ENCODE measurements around the gene SP6. TPM values are rescaled to one million over a fixed set of nuclear protein-coding genes. Genes with fewer than 3 reads are reported as not detected.

SP6 gene
- total RNA-seq, 1 experiment from 2014 or later, result 3.3 TPM

DNA sequence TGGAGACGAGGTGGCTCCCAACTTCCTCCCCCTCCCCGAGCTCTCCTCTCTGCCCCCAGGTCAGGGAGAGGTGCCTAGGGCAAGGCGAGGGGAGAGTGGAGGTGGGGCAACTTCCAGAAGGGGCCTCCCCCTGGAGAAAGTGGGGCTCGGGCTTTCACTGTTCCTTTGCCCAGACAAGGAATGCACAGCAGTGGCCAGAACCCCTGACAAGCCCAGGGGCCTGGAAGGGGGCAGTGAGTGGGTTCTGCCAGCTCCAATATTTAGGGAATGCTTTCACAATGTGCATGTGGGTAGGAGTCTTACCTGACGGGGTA, 33.4 kb upstream of the SP6 start:
- H3K9me3 Mint-ChIP-seq, result no peaks in the 10 kb centered on the region
- H3K4me3 Mint-ChIP-seq, result no peak overlapping the region
- POLR2A ChIA-PET, result interaction anchor here (0.5 to 2.8 kb wide), 8 partner anchors 11 to 485 kb away, joined by 3 to 12 read pairs (median 6); partner anchors contain the start of genes SCRN2, SP2 and SP6
- H3K36me3 Mint-ChIP-seq, result no peaks in the 10 kb centered on the region
- DNase-seq (ENCODE audit: low spot score), result no peak
- ATAC-seq, result no peak
- no peak overlapping the region for H3K27ac Mint-ChIP-seq
- H3K27me3 Mint-ChIP-seq (ENCODE audit: low read depth), result peaks cover 11% of the 10 kb centered on the region
- CTCF ChIA-PET, result interaction anchor here (1.1 to 18.5 kb wide), 10 partner anchors 11 to 134 kb away, joined by 3 to 1122 read pairs (median 8); partner anchors contain the start of genes CDK5RAP3, PNPO, SCRN2 and SP2
- H3K4me1 Mint-ChIP-seq, result peaks cover 15% of the 10 kb centered on the region
- TF ChIP-seq TP53 (CRISPR knock-in tag; IDR thresholded peaks at IDR 0.05) (no peak), ZNF263 (CRISPR knock-in tag; IDR thresholded peaks at IDR 0.05; ENCODE audit: low read depth) (no peak), ESRRA (CRISPR knock-in tag; IDR thresholded peaks at IDR 0.05; ENCODE audit: borderline replicate concordance) (no peak), IRF2 (CRISPR knock-in tag; IDR thresholded peaks at IDR 0.05; ENCODE audit: borderline replicate concordance, low read depth) (no peak), ELF4 (CRISPR knock-in tag; IDR thresholded peaks at IDR 0.05; ENCODE audit: low read depth) (no peak), ZNF219 (CRISPR knock-in tag; IDR thresholded peaks at IDR 0.05; ENCODE audit: borderline replicate concordance) (no peak), ZNF232 (CRISPR knock-in tag; IDR thresholded peaks at IDR 0.05) (no peak), TEAD1 (CRISPR knock-in tag; IDR thresholded peaks at IDR 0.05) (no peak), PREB (CRISPR knock-in tag; IDR thresholded peaks at IDR 0.05; ENCODE audit: borderline replicate concordance) (no peak)
- TF ChIP-seq, protein P1, sequence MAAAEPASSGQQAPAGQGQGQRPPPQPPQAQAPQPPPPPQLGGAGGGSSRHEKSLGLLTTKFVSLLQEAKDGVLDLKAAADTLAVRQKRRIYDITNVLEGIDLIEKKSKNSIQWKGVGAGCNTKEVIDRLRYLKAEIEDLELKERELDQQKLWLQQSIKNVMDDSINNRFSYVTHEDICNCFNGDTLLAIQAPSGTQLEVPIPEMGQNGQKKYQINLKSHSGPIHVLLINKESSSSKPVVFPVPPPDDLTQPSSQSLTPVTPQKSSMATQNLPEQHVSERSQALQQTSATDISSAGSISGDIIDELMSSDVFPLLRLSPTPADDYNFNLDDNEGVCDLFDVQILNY (CRISPR knock-in tag; IDR thresholded peaks at IDR 0.05), result no peak

- Mint-ChIP-seq H3K4me3 (no peak overlapping the region), H3K4me1 (peaks cover 20% of the 10 kb centered on the region), H3K27me3 (ENCODE audit: low read depth) (peaks cover 11% of the 10 kb centered on the region), H3K9me3 (no peaks in the 10 kb centered on the region), H3K36me3 (no peaks in the 10 kb centered on the region), H3K27ac (no peak overlapping the region)
- no peak for DNase-seq (ENCODE audit: low spot score)
- ChIA-PET POLR2A (interaction anchor here (0.8 to 2.8 kb wide), 6 partner anchors 12 to 41 kb away, joined by 3 to 12 read pairs (median 8); partner anchors contain the start of genes SP2 and SP6), CTCF (interaction anchor here (1.1 to 18.5 kb wide), 10 partner anchors 10 to 135 kb away, joined by 3 to 1122 read pairs (median 8); partner anchors contain the start of genes CDK5RAP3, PNPO, SCRN2 and SP2)
- TF ChIP-seq, protein P2, sequence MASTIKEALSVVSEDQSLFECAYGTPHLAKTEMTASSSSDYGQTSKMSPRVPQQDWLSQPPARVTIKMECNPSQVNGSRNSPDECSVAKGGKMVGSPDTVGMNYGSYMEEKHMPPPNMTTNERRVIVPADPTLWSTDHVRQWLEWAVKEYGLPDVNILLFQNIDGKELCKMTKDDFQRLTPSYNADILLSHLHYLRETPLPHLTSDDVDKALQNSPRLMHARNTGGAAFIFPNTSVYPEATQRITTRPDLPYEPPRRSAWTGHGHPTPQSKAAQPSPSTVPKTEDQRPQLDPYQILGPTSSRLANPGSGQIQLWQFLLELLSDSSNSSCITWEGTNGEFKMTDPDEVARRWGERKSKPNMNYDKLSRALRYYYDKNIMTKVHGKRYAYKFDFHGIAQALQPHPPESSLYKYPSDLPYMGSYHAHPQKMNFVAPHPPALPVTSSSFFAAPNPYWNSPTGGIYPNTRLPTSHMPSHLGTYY (CRISPR knock-in tag; IDR thresholded peaks at IDR 0.05), result no peak
- TF ChIP-seq, protein P3, sequence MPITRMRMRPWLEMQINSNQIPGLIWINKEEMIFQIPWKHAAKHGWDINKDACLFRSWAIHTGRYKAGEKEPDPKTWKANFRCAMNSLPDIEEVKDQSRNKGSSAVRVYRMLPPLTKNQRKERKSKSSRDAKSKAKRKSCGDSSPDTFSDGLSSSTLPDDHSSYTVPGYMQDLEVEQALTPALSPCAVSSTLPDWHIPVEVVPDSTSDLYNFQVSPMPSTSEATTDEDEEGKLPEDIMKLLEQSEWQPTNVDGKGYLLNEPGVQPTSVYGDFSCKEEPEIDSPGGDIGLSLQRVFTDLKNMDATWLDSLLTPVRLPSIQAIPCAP (CRISPR knock-in tag; IDR thresholded peaks at IDR 0.05), result no peak
- no peak for TF ChIP-seq ZNF121 (CRISPR knock-in tag; IDR thresholded peaks at IDR 0.05)
- no peak for TF ChIP-seq PRRX2 (CRISPR knock-in tag; IDR thresholded peaks at IDR 0.05)
- TF ChIP-seq GRHL2 (CRISPR knock-in tag; IDR thresholded peaks at IDR 0.05; ENCODE audit: insufficient replicate concordance, severe bottlenecking), result no peak
- TF ChIP-seq ZMAT4 (CRISPR knock-in tag; IDR thresholded peaks at IDR 0.05), result no peak
- ATAC-seq, result no peak
Measured at GRCh38 chr17:47883589-47884426, 32.8 kb upstream of the SP6 start.

All from WTC11 (cell line).